Stimulated activated CD4-positive, alpha-beta T cell treated with anti-CD3 and anti-CD28 coated beads, Interleukin-4, amount 100 ng/mL, for 4 hours (primary cell): ENCODE results near the gene NAT10.

Source experiments
- DNase-seq, 2 experiments: peaks; one replicate each; pipeline ENCODE4 v3.0.0-alpha.2; 2020

Gene NAT10

GRCh38 chr11:34111722-34112270 is 6.4 kb downstream of the NAT10 start:
- DNase-seq = no peak

- no peak for DNase-seq
Measured at GRCh38 chr11:34114014-34114413, 8.6 kb downstream of the NAT10 start.

GRCh38 chr11:34114471-34114870 is 9.0 kb downstream of the NAT10 start:
- no peak for DNase-seq

GRCh38 chr11:34120651-34121050 is 15.2 kb downstream of the NAT10 start:
- no peak for DNase-seq

GRCh38 chr11:34124885-34125668 is 19.6 kb downstream of the NAT10 start:
- no peak for DNase-seq

- DNase-seq = no peak
Measured at GRCh38 chr11:34126959-34127848, 21.8 kb downstream of the NAT10 start.

GRCh38 chr11:34128824-34129223 is 23.4 kb downstream of the NAT10 start:
- no peak for DNase-seq

GRCh38 chr11:34132261-34132965 is 27.0 kb downstream of the NAT10 start:
- no peak for DNase-seq

GRCh38 chr11:34134765-34135164 is 29.3 kb downstream of the NAT10 start:
- no peak for DNase-seq

GRCh38 chr11:34135439-34135838 is 30.0 kb downstream of the NAT10 start:
- DNase-seq = no peak

GRCh38 chr11:34136420-34136819 is 31.0 kb downstream of the NAT10 start:
- DNase-seq = no peak

- DNase-seq = no peak
Measured at GRCh38 chr11:34139346-34139745, 33.9 kb downstream of the NAT10 start.

- DNase-seq = no peak
Measured at GRCh38 chr11:34140149-34140548, 34.7 kb downstream of the NAT10 start.

GRCh38 chr11:34143048-34143447 is 37.6 kb downstream of the NAT10 start:
- DNase-seq = no peak

- no peak for DNase-seq
Measured at GRCh38 chr11:34145073-34145472, 39.6 kb downstream of the NAT10 start.

- no peak for DNase-seq
Measured at GRCh38 chr11:34145847-34146381, 40.5 kb downstream of the NAT10 start.

GRCh38 chr11:34146411-34146810 is 41.0 kb downstream of the NAT10 start:
- no peak for DNase-seq

- DNase-seq = no peak
Measured at GRCh38 chr11:34146866-34147265, 41.4 kb downstream of the NAT10 start.

GRCh38 chr11:34147581-34147980 is 42.2 kb downstream of the NAT10 start:
- no peak for DNase-seq

- no peak for DNase-seq
Measured at GRCh38 chr11:34148504-34149165, 43.2 kb downstream of the NAT10 start.

- DNase-seq = no peak
Measured at GRCh38 chr11:34149274-34149673, 43.8 kb downstream of the NAT10 start.

- DNase-seq = no peak
Measured at GRCh38 chr11:34149786-34150185, 44.4 kb downstream of the NAT10 start.
